Inflammatory macrophage treated with lipopolysaccharide for 1 hour (primary cell): ENCODE data around the gene ZNF692.
"Not testable (repeated sequence)": the region's sequence is repeated elsewhere in the genome, so short reads cannot be mapped to it uniquely, and the experiment has no call there.

Experiments
- DNase-seq, 2 donors: peaks; one replicate each; pipeline ENCODE4 v3.0.0-alpha.2; 2020 to 2022

The ZNF692 gene

DNA sequence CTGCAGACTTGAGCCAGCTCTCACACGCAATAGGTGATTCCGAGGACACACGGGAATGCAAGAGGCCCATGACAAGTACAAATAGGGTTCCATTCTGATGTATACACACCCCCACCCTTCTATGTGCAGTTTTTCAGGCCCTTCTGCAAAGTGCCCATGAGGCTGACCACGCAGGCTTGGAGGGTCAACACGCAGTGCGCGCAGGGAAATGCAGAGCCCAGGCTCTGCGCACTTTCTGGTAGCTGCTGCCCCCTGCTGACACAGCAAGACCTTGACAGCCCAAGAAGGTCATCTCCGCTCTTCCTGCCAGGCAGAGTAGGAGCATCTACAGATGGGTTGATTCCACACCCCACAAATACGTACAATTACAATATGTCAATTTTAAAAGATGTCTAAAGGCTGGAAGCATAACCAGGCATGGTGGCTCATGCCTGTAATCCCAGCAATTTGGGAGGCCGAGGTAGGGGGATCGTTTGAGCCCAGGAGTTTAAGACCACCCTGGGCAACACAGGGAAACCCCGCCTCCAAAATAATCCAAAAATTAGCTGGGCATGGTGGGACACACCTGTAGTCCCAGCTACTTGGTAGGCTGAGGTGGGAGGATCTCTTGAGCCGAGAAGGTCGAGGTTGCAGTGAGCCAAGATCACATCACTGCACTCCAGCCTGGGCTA is 51.7 kb downstream of the ZNF692 start:
- DNase-seq, result peak; percentile 48 to 76

DNA sequence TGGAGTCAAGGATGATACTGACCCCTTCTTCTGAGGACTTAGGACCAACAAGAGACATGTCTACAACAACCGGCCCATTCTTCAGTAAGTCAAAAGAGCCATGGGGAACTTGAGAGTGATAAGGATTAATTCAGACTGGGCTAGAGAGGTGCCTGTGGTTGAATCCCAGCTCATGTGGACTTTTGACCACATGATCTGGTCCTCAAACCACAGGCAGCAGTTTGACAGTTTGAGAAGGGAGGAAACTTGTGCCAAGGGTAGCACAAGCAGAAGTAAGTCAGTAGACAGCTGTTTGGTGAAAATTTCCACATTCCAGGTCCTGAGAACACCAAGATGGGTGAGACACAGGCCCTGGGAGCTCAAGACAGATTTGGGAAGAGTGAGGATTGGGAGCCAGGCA is 53.0 kb downstream of the ZNF692 start:
- peak; percentile 28 to 31 for DNase-seq

DNA sequence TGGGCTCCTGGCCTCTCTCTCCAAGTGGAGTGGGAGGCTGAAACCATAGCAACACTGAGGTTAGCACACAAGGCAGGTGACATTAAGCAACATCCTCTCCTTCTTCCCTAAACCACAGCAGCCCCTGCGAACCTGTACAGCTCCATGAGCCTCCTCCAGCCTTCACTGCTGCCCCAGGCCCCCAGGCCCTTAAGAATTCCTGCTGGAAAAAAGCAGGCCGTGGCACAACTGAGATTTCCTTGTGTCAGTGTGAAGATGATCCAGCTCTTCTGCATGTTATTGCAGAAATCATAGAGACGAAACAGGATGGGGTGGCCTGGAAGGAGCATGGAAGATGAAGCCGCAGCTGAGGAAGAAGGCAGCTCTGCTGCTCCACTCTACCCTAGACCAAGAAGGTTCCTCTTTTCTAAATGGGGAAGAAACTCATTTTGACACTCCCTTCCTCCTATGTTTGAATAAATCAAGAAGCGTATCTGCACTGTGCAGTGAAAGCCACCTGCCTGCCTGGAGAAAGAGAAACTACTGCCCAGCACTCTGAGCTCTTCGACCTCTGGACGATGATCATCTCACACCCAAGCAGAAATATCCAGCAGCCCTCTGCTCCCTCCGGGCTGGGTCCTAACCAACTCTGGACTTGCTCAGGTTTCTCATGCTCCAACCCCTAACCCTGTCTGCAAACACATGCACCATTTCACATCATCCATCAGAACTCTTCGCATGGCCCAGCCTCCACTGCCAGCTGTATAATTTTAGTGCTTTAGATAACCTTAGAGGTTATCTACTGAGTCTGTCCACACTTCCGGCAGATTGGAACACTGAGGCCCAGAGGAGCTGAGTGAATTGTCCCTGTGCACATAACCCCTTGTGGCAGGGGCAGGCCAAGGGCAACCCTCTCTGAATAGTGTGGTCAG is 53.9 kb downstream of the ZNF692 start:
- peak; percentile 71 to 78 for DNase-seq

DNA sequence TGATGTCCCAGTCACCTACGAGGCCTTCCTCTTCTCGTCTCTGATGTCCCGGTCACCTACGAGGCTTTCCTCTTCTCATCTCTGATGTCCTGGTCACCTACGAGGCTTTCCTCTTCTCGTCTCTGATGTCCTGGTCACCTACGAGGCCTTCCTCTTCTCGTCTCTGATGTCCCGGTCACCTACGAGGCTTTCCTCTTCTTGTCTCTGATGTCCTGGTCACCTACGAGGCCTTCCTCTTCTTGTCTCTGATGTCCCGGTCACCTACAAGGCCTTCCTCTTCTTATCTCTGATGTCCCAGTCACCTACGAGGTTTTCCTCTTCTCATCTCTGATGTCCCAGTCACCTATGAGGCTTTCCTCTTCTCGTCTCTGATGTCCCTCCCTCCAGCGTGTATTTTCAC is 55.4 kb downstream of the ZNF692 start:
- not testable (repeated sequence) for DNase-seq

DNA sequence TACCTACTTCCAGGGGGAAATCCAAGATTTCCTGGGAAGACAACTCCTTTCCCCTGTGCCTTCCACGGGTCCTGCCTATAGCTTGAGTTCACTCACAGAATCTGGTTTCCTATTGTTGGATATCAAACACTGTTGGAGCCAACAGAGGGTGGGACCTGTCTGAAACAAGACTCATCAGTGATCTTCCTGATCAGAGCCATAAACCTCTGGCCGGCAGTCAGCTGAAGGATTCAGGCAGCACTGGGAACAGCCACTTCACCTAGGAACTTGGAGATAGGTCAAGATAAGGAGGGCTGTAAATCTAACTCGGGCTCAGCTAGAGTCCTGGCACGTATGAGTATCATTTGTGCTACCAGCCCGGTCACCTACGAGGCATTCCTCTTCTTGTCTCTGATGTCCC is 56.4 kb downstream of the ZNF692 start:
- DNase-seq, result no peak

DNA sequence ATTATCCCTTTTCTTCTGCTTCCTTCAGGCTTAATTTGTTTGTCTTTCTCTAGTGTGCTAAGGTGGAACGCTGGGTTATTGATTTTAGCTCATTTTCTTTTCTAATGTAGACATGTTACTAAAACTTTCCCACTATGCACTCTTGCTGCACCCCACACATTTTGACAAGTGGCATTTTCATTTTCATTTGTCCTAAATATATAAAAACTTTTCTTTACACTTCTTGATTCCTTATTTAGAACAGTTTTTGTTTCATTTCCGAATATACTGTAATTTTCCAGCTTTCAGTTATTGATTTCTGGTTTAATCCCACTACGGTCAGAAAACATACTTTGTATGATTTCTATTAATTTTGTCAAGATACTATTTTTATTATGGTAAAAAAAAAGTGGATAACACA is 58.4 kb downstream of the ZNF692 start:
- peak in 1 of 2 donors; percentile 23 for DNase-seq
